Pancreas (tissue), 10 donors: ENCODE results near the gene PARVA. TPM values are rescaled to one million over a fixed set of nuclear protein-coding genes. Genes with fewer than 3 reads are reported as not detected.

Experiments used
- ATAC-seq, 4 donors: fragments of 200-7000 bp; cut with Tn5 transposase; one replicate each; pipeline versions ENCODE4 v1.8.0 to v1.9.1; 2020; ENCODE audit warnings: mild to moderate bottlenecking in 4 of 4, moderate library complexity in 4 of 4
- DNase-seq, 6 donors: peaks; one replicate each; pipeline ENCODE4 v3.0.0-alpha.2; 2020
- FAIRE-seq: peaks from 2 replicates; lab custom pipeline; 2012; peaks lifted over from hg19 to GRCh38; lab: Jason Lieb, UNC
- H3K27ac ChIP-seq, 4 donors: fragments of 200-600 bp; sonication (generic); 1 replicate in 3 of 4; 2 replicates in 1 of 4; pipeline versions ENCODE4 v1.5.0 to v1.8.0; 2020
- H3K27me3 ChIP-seq, 4 donors: fragments of 200-600 bp; one replicate each; pipeline ENCODE4 v1.8.0; 2021
- H3K36me3 ChIP-seq, 3 donors: fragments of 200-600 bp; sonication (generic) in 1 of 3; one replicate each; pipeline versions ENCODE4 v1.5.0 to v1.8.0; 2020 to 2021
- H3K4me1 ChIP-seq, 3 donors: fragments of 200-600 bp; one replicate each; pipeline ENCODE4 v1.8.0; 2021
- H3K4me3 ChIP-seq, 4 donors: fragments of 200-600 bp; sonication (generic) in 2 of 4; one replicate each; pipeline versions ENCODE4 v1.5.0 to v1.8.0; 2020 to 2021
- H3K9me3 ChIP-seq, 4 donors: fragments of 200-600 bp; one replicate each; pipeline ENCODE4 v1.8.0; 2021
- CTCF ChIP-seq, 4 donors: fragments of 200-600 bp; sonication (generic) in 3 of 4; IDR thresholded peaks; one replicate each; pipeline versions ENCODE4 v1.5.0 to v1.8.0; 2021; ENCODE audit warnings: antibody characterized with exemption in 4 of 4
- WGBS, 2 donors: extraction: QIAGEN DNeasy Blood & Tissue Kit; methylation state at CpG; one replicate each; pipeline ENCODE4 v1.1.7; 2013; 5-methylcytosine and 5-hydroxymethylcytosine counted together
- intact Hi-C, 3 donors: fragments of 100-400 bp; cut with DNase I; formaldehyde crosslinking; loops; one replicate each; pipeline versions ENCODE4 v1.11.1 to v1.14.2; 2022
- polyA plus RNA-seq, 2 donors: library from polyadenylated mRNA; stranded (reverse); fragments of 200-250 nt; gene quantifications; one replicate each; pipeline ENCODE4 v1.2.3, GENCODE V29; 2013
- total RNA-seq, 6 donors: library from RNA; stranded (reverse); fragmentation: NEBNext Ultra II Directional in 4 of 6; extraction: Animal tissue kit (Norgen Biotek cat#: 25700) in 4 of 6; gene quantifications; one replicate each; pipeline versions ENCODE4 v1.2.1 to v1.2.4, GENCODE V29; 2021 to 2023
- donor health status: healthy with polysubstance abuse.
- donor health status: DM: no; HTN: no; CAD: no; lungs with moderate emphysema.
- donor health status: DM: no; HTN: no; CAD: no.
- donor health status: control.
- donor health status: control.
- donor health status: Bipolar disorder and iron deficiency.
- donor health status: DM: yes; HTN: yes; CAD: no.
- donor health status: DM: no; HTN: no; CAD: no.
- donor health status: DM: no; HTN: no; CAD: no.
- donor health status: DM: yes; HTN: yes; CAD: no.

Gene PARVA
- total and polyA plus RNA-seq, 8 donors: 12.4 to 61.9 (median 43.1) TPM

- Histone ChIP-seq H3K4me1 (peaks cover 0 to 12% (median 9%) of the 10 kb centered on the region in 3 donors), H3K9me3 (no peaks in the 10 kb centered on the region), H3K27me3 (no peaks in the 10 kb centered on the region), H3K27ac (no peak overlapping the region), H3K4me3 (no peak overlapping the region), H3K36me3 (no peaks in the 10 kb centered on the region)
- FAIRE-seq (no peak), DNase-seq (no peak), ATAC-seq (no peak)
- intact Hi-C loops: loop anchor here in 1 of 3 donors (10.0 kb wide), 1 partner anchor 487 kb away; no protein-coding TSS in a partner anchor
- 90 to 91% methylated on average over 4 of the region's 4 CpGs for WGBS, 2 donors
- TF ChIP-seq CTCF (IDR thresholded peaks at IDR 0.05): no peak
These were observed 30.9 kb downstream of the PARVA start for GRCh38 chr11:12408156-12408770.

GRCh38 chr11:12409621-12410005 lies 32.2 kb downstream of the PARVA start:
- no peak for ATAC-seq
- H3K4me1 ChIP-seq: peaks cover 4 to 11% (median 7%) of the 10 kb centered on the region in 3 donors
- H3K27me3 ChIP-seq: no peaks in the 10 kb centered on the region
- no peak overlapping the region for H3K4me3 ChIP-seq
- H3K9me3 ChIP-seq: no peaks in the 10 kb centered on the region
- no peak overlapping the region for H3K27ac ChIP-seq
- intact Hi-C loops: loop anchor here in 1 of 3 donors (10.0 kb wide), 1 partner anchor 485 kb away; no protein-coding TSS in a partner anchor
- TF ChIP-seq CTCF (IDR thresholded peaks at IDR 0.05): no peak
- no peaks in the 10 kb centered on the region for H3K36me3 ChIP-seq
- no peak for FAIRE-seq
- 53 to 54% methylated on average over 3 of the region's 3 CpGs for WGBS, 2 donors
- DNase-seq: no peak

GRCh38 chr11:12410006-12410728 lies 32.8 kb downstream of the PARVA start:
- H3K4me3 ChIP-seq: no peak overlapping the region
- ATAC-seq: peak in 2 of 4 donors; percentile 33 to 37
- DNase-seq: no peak
- FAIRE-seq: no peak
- peaks cover 4 to 11% (median 7%) of the 10 kb centered on the region in 3 donors for H3K4me1 ChIP-seq
- 64 to 71% methylated on average over 10 of the region's 10 CpGs for WGBS, 2 donors
- H3K27ac ChIP-seq: no peak overlapping the region
- no peak for TF ChIP-seq CTCF (IDR thresholded peaks at IDR 0.05)
- no peaks in the 10 kb centered on the region for H3K27me3 ChIP-seq
- no peaks in the 10 kb centered on the region for H3K36me3 ChIP-seq
- intact Hi-C loops: no loop called here
- H3K9me3 ChIP-seq: no peaks in the 10 kb centered on the region

GRCh38 chr11:12411393-12411792 lies 34.0 kb downstream of the PARVA start:
- WGBS, 2 donors: 90 to 93% methylated on average over 3 of the region's 3 CpGs
- TF ChIP-seq CTCF (IDR thresholded peaks at IDR 0.05): no peak
- Histone ChIP-seq H3K4me1 (peaks cover 4 to 11% (median 7%) of the 10 kb centered on the region in 3 donors), H3K4me3 (no peak overlapping the region), H3K27ac (no peak overlapping the region), H3K27me3 (no peaks in the 10 kb centered on the region), H3K9me3 (no peaks in the 10 kb centered on the region), H3K36me3 (no peaks in the 10 kb centered on the region)
- no peak for DNase-seq
- no peak for ATAC-seq
- no peak for FAIRE-seq
- intact Hi-C loops: no loop called here
